Measurements from ENCODE around the gene PPM1H.
"Not testable (repeated sequence)": the region's sequence is repeated elsewhere in the genome, so short reads cannot be mapped to it uniquely, and the experiment has no call there.

The PPM1H gene

GRCh38 chr12:62761658-62762057, 173.3 kb downstream of the PPM1H start:
- no peak for FAIRE-seq

GRCh38 chr12:62760779-62761178, 174.2 kb downstream of the PPM1H start:
- no peak for FAIRE-seq

GRCh38 chr12:62760341-62760740, 174.6 kb downstream of the PPM1H start:
- FAIRE-seq: not testable (repeated sequence)

GRCh38 chr12:62758216-62758615, 176.7 kb downstream of the PPM1H start:
- no peak for FAIRE-seq

GRCh38 chr12:62757048-62757447, 177.9 kb downstream of the PPM1H start:
- no peak for FAIRE-seq

GRCh38 chr12:62754706-62755105, 180.2 kb downstream of the PPM1H start:
- FAIRE-seq: no peak

- no peak for FAIRE-seq
Measured at GRCh38 chr12:62751810-62752155, 183.2 kb downstream of the PPM1H start.

GRCh38 chr12:62750941-62751809, 183.8 kb downstream of the PPM1H start:
- FAIRE-seq: no peak

- no peak for FAIRE-seq
Measured at GRCh38 chr12:62749586-62749985, 185.4 kb downstream of the PPM1H start.

- FAIRE-seq: no peak
Measured at GRCh38 chr12:62748941-62749468, 185.9 kb downstream of the PPM1H start.

- no peak for FAIRE-seq
Measured at GRCh38 chr12:62744551-62744950, 190.4 kb downstream of the PPM1H start.

- no peak for FAIRE-seq
Measured at GRCh38 chr12:62739266-62740015, 195.5 kb downstream of the PPM1H start.

GRCh38 chr12:62738616-62739015, 196.3 kb downstream of the PPM1H start:
- no peak for FAIRE-seq

- FAIRE-seq: no peak
Measured at GRCh38 chr12:62738105-62738504, 196.8 kb downstream of the PPM1H start.

GRCh38 chr12:62737615-62738014, 197.3 kb downstream of the PPM1H start:
- FAIRE-seq: no peak

- no peak for FAIRE-seq
Measured at GRCh38 chr12:62737188-62737587, 197.8 kb downstream of the PPM1H start.

- no peak for FAIRE-seq
Measured at GRCh38 chr12:62736596-62736995, 198.4 kb downstream of the PPM1H start.

GRCh38 chr12:62732861-62733427, 202.0 kb downstream of the PPM1H start:
- no peak for FAIRE-seq

GRCh38 chr12:62731055-62731820, 203.7 kb downstream of the PPM1H start:
- no peak for FAIRE-seq

- no peak for FAIRE-seq
Measured at GRCh38 chr12:62730649-62731048, 204.3 kb downstream of the PPM1H start.

GRCh38 chr12:62729579-62730544, 205.1 kb downstream of the PPM1H start:
- not testable (repeated sequence) for FAIRE-seq

- no peak for FAIRE-seq
Measured at GRCh38 chr12:62728741-62729140, 206.2 kb downstream of the PPM1H start.
